DND-41 (cell line): ENCODE data around the gene EYS.

Source experiments
- EZH2 ChIP-seq: IDR thresholded peaks from 3 replicates; pipeline ENCODE4 v1.6.1; 2012; ENCODE audit warnings: borderline replicate concordance, low read depth, mild to moderate bottlenecking, moderate library complexity, low read length, inconsistent platforms; ENCODE audit not compliant: severe bottlenecking
- TF ChIP-seq, protein P1 (sequence below): IDR thresholded peaks from 2 replicates; pipeline ENCODE4 v1.5.1; 2012; ENCODE audit warnings: borderline replicate concordance, low read length, moderate library complexity, mild to moderate bottlenecking; ENCODE audit not compliant: poor library complexity, severe bottlenecking; ENCODE audit errors: extremely low read depth

DNA sequence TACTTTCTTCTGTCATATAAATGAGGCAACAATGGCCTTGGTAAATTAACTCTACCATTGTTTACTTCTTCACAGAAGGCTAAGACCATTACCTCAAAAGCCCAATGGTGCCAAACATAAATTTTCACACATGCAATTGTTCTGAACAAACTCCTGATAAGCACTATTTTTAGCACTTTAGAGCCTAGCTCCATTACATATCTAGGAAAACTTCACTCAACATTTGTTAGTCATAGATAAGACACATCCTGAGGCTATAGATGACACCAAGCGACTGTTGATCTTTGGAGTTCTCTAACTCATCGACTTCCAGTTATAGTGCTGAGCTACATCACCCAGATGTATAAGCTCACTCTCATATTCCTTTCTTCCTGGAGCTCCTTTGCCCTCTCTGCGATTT is 245.9 kb downstream of the EYS start:
- TF ChIP-seq, protein P1, sequence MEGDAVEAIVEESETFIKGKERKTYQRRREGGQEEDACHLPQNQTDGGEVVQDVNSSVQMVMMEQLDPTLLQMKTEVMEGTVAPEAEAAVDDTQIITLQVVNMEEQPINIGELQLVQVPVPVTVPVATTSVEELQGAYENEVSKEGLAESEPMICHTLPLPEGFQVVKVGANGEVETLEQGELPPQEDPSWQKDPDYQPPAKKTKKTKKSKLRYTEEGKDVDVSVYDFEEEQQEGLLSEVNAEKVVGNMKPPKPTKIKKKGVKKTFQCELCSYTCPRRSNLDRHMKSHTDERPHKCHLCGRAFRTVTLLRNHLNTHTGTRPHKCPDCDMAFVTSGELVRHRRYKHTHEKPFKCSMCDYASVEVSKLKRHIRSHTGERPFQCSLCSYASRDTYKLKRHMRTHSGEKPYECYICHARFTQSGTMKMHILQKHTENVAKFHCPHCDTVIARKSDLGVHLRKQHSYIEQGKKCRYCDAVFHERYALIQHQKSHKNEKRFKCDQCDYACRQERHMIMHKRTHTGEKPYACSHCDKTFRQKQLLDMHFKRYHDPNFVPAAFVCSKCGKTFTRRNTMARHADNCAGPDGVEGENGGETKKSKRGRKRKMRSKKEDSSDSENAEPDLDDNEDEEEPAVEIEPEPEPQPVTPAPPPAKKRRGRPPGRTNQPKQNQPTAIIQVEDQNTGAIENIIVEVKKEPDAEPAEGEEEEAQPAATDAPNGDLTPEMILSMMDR = no peak
- no peak for TF ChIP-seq EZH2
